Measurements from ENCODE around the gene ZWILCH.

DNA sequence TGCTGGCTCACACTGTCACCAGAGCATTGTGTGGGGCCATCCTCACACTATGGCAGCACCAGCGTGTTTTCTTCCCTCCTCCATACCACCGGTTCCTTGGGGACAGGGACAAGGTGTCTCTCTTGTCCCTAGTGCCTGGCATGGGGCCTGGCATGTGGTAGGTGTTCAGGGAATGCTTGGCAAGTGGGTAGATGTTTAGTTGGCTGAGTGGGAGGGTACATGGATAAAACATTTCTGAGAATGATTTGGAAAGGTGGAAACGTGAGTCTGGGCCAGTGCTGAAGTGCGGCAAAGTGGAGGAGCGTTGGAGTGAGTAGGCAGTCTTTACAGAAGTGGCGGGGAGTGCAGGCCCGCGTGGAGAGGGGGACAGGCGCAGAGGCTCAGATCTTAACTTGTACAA is 22.6 kb upstream of the ZWILCH start:
- TF ChIP-seq POLR2A (conservative IDR thresholded peaks at IDR 0.05): no peak
- no peak for TF ChIP-seq OTX1 (CRISPR knock-in tag; IDR thresholded peaks at IDR 0.05)
- TF ChIP-seq, protein P1, sequence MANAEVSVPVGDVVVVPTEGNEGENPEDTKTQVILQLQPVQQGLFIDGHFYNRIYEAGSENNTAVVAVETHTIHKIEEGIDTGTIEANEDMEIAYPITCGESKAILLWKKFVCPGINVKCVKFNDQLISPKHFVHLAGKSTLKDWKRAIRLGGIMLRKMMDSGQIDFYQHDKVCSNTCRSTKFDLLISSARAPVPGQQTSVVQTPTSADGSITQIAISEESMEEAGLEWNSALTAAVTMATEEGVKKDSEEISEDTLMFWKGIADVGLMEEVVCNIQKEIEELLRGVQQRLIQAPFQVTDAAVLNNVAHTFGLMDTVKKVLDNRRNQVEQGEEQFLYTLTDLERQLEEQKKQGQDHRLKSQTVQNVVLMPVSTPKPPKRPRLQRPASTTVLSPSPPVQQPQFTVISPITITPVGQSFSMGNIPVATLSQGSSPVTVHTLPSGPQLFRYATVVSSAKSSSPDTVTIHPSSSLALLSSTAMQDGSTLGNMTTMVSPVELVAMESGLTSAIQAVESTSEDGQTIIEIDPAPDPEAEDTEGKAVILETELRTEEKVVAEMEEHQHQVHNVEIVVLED (CRISPR knock-in tag; IDR thresholded peaks at IDR 0.05): no peak
- TF ChIP-seq ZC3H4 (CRISPR knock-in tag; IDR thresholded peaks at IDR 0.05; ENCODE audit: borderline replicate concordance): no peak
- TF ChIP-seq SNRNP70 (optimal IDR thresholded peaks at IDR 0.05; ENCODE audit: low read depth, low read length): no peak
- no peak for TF ChIP-seq DIDO1 (tag; IDR thresholded peaks at IDR 0.05; ENCODE audit: low read depth)
- no peak for TF ChIP-seq CTCF (IDR thresholded peaks at IDR 0.05 in 2 of 3, conservative IDR thresholded peaks at IDR 0.05 in 1 of 3; ENCODE audit: insufficient read depth in 2 of 3, low read depth in 1 of 3, low read length in 3 of 3)
